Measurements from ENCODE around the gene GRID1. TPM values are rescaled to one million over a fixed set of nuclear protein-coding genes. Genes with fewer than 3 reads are reported as not detected.

Gene GRID1
- total RNA-seq, 1 experiment from 2014 or later, result not detected

DNA sequence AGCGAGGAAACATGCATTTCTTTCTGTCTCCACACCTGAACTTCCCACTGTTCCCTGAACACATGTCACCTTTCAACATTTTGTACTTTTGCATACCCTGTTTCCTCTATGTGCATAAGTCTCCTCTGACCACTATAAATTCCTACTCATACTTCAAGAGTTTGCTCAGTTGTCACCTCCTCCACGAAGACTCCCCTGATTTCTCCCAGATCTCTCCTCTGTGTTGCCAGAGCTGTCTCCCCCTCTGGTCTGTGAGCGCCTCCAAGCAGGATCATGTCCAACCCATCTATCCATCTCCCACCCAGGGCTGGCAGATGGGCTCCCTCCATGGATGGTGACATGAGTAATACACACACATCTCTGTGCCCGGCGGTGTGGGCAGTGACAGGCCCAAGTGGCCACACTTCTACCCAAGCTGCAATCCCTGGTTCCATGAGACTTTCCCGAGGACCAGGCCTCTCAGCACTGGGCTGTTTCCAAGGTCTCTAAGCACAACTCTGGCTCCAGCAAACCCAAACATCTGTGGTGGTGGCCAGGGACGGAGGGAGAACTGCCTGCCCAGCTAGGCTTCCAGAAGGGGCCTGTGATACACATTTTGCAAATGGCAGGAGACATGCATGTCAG, 135.9 kb downstream of the GRID1 start:
- H3K4me3 ChIP-seq (ENCODE audit: low read length), result no peak overlapping the region
- H3K36me3 ChIP-seq (ENCODE audit: low read depth, low read length), result no peaks in the 10 kb centered on the region
- BruUV-seq (replicated peaks), result no TSS peak
- no peak overlapping the region for H3K27ac ChIP-seq (ENCODE audit: low read length)
- H2AFZ ChIP-seq (ENCODE audit: low read length), result no peak overlapping the region
- POLR2A ChIA-PET (ENCODE audit: unreplicated experiment), result no interaction called here
- DNase-seq, result no peak
- intact Hi-C loops (cut with micrococcal nuclease), result no loop called here
- H3K9me2 ChIP-seq (replicated peaks; ENCODE audit: low read length), result no peaks in the 10 kb centered on the region
- no peak for TF ChIP-seq EZH2 (IDR thresholded peaks at IDR 0.05; ENCODE audit: low read length, unreplicated experiment)
- TF ChIP-seq, protein P1, sequence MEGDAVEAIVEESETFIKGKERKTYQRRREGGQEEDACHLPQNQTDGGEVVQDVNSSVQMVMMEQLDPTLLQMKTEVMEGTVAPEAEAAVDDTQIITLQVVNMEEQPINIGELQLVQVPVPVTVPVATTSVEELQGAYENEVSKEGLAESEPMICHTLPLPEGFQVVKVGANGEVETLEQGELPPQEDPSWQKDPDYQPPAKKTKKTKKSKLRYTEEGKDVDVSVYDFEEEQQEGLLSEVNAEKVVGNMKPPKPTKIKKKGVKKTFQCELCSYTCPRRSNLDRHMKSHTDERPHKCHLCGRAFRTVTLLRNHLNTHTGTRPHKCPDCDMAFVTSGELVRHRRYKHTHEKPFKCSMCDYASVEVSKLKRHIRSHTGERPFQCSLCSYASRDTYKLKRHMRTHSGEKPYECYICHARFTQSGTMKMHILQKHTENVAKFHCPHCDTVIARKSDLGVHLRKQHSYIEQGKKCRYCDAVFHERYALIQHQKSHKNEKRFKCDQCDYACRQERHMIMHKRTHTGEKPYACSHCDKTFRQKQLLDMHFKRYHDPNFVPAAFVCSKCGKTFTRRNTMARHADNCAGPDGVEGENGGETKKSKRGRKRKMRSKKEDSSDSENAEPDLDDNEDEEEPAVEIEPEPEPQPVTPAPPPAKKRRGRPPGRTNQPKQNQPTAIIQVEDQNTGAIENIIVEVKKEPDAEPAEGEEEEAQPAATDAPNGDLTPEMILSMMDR (conservative IDR thresholded peaks at IDR 0.05; ENCODE audit: low read depth, low read length), result no peak
- TF ChIP-seq EZH2phosphoT487 (IDR thresholded peaks at IDR 0.05; ENCODE audit: borderline replicate concordance, low read length), result no peak
- no peaks in the 10 kb centered on the region for H3F3A ChIP-seq (ENCODE audit: low read length, unreplicated experiment)
- H3K9me3 ChIP-seq (ENCODE audit: low read length), result no peaks in the 10 kb centered on the region
- no peaks in the 10 kb centered on the region for H3K79me2 ChIP-seq (ENCODE audit: low read length)
- no peak for ATAC-seq
- H3K27me3 ChIP-seq (ENCODE audit: low read length), result peaks cover 7% of the 10 kb centered on the region; the same call in 1 of the 2 replicates
- H3K4me2 ChIP-seq (ENCODE audit: low read length), result no peak overlapping the region
- H3K9ac ChIP-seq (ENCODE audit: low read length), result no peak overlapping the region
- CTCF ChIA-PET, result no interaction called here
- no peaks in the 10 kb centered on the region for H3K4me1 ChIP-seq (ENCODE audit: insufficient read depth, low read length)
- H4K20me1 ChIP-seq (ENCODE audit: low read length), result no peaks in the 10 kb centered on the region

DNA sequence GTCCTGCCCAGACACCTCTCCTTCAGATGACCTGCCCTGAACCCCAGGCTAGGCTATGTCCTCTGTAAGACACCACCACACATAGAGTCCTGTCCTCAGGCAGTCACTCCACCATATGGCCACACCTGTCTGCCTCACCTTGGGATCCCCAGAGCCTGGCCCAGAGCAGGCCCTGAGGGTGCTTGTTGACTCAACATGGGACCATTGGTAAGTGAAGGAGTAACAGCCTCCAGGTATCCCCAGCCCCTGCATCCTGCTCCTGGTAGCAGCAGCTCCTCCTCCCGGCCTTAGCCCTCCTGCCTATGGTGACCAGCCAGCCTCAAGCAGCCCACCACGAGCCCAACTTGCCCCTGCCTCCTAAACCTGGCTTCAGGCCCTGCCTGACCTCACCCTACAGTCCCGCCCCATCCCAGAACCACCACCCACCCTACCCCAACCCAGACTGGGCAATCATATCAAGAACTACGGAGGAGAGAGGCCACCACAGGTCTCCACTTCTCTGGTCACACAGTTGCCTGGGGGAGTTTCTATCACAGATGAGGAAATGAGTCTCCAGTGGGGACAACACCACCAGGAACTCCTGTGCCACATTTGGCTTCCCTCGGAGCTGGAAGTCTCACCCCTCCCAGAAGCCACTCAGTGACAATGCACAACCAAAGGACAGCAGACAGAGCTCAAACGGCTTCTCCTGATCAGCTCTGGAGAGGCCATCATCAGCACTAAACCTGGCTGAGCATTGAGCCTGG, 136.6 kb downstream of the GRID1 start:
- DNase-seq (no peak), ATAC-seq (no peak)
- intact Hi-C loops (cut with micrococcal nuclease), result no loop called here
- no peak overlapping the region for H3K9ac ChIP-seq (ENCODE audit: low read length)
- H3K27me3 ChIP-seq (ENCODE audit: low read length), result 0 out of 2 replicates have a peak, but pooled peaks cover under 1% of the 10 kb centered on the region
- TF ChIP-seq EZH2phosphoT487 (IDR thresholded peaks at IDR 0.05; ENCODE audit: borderline replicate concordance, low read length), result no peak
- TF ChIP-seq EZH2 (IDR thresholded peaks at IDR 0.05; ENCODE audit: low read length, unreplicated experiment), result no peak
- TF ChIP-seq, protein P1 (conservative IDR thresholded peaks at IDR 0.05; ENCODE audit: low read depth, low read length), result no peak
- POLR2A ChIA-PET (ENCODE audit: unreplicated experiment), result no interaction called here
- no peak overlapping the region for H3K4me3 ChIP-seq (ENCODE audit: low read length)
- H3K4me2 ChIP-seq (ENCODE audit: low read length), result no peak overlapping the region
- no peaks in the 10 kb centered on the region for H3F3A ChIP-seq (ENCODE audit: low read length, unreplicated experiment)
- H4K20me1 ChIP-seq (ENCODE audit: low read length), result no peaks in the 10 kb centered on the region
- H3K36me3 ChIP-seq (ENCODE audit: low read depth, low read length), result no peaks in the 10 kb centered on the region
- no peaks in the 10 kb centered on the region for H3K9me2 ChIP-seq (replicated peaks; ENCODE audit: low read length)
- H3K4me1 ChIP-seq (ENCODE audit: insufficient read depth, low read length), result peaks cover 6% of the 10 kb centered on the region
- CTCF ChIA-PET, result no interaction called here
- H3K79me2 ChIP-seq (ENCODE audit: low read length), result no peaks in the 10 kb centered on the region
- H3K9me3 ChIP-seq (ENCODE audit: low read length), result no peaks in the 10 kb centered on the region
- no TSS peak for BruUV-seq (replicated peaks)
- H2AFZ ChIP-seq (ENCODE audit: low read length), result no peak overlapping the region
- H3K27ac ChIP-seq (ENCODE audit: low read length), result no peak overlapping the region

DNA sequence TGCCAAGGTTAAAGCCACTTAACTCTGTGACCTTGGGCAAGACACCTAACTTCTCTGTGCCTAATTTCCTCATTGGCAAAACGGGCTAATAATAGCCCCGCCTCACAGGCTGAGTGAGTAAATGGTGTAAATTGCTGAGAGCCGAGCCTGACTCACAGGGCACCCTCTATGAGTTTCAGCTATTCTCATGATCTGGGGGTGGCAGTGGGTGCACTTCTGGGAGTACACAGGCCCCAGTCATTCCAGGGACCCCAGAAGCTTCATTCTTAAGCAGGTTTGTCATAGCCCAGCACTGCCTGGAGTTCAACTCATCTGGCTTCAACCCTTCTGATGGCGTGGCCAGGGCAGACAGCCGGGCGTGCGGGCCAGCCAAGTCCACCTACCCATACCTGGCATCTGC, 137.2 kb downstream of the GRID1 start:
- Histone ChIP-seq H3K27ac (ENCODE audit: low read length) (no peak overlapping the region), H3K27me3 (ENCODE audit: low read length) (no peaks in the 10 kb centered on the region), H2AFZ (ENCODE audit: low read length) (no peak overlapping the region), H3F3A (ENCODE audit: low read length, unreplicated experiment) (no peaks in the 10 kb centered on the region), H3K4me1 (ENCODE audit: insufficient read depth, low read length) (peaks cover 8% of the 10 kb centered on the region), H4K20me1 (ENCODE audit: low read length) (no peaks in the 10 kb centered on the region), H3K4me3 (ENCODE audit: low read length) (no peak overlapping the region), H3K9ac (ENCODE audit: low read length) (no peak overlapping the region), H3K79me2 (ENCODE audit: low read length) (no peaks in the 10 kb centered on the region), H3K9me3 (ENCODE audit: low read length) (no peaks in the 10 kb centered on the region), H3K36me3 (ENCODE audit: low read depth, low read length) (no peaks in the 10 kb centered on the region), H3K9me2 (replicated peaks; ENCODE audit: low read length) (no peaks in the 10 kb centered on the region), H3K4me2 (ENCODE audit: low read length) (no peak overlapping the region)
- no peak for ATAC-seq
- DNase-seq, result no peak
- intact Hi-C loops (cut with micrococcal nuclease), result no loop called here
- no TSS peak for BruUV-seq (replicated peaks)
- ChIA-PET CTCF (no interaction called here), POLR2A (ENCODE audit: unreplicated experiment) (no interaction called here)
- TF ChIP-seq, protein P1 (conservative IDR thresholded peaks at IDR 0.05; ENCODE audit: low read depth, low read length), result no peak
- TF ChIP-seq EZH2 (IDR thresholded peaks at IDR 0.05; ENCODE audit: low read length, unreplicated experiment) (no peak), EZH2phosphoT487 (IDR thresholded peaks at IDR 0.05; ENCODE audit: borderline replicate concordance, low read length) (no peak)

Data from PC-3 (cell line).